LNCAP (cell line): ENCODE data around the gene NXPE2.

Source experiments
- CTCF ChIP-seq: fragments of 450-650 bp; IDR thresholded peaks from 2 replicates; pipeline ENCODE4 v1.5.1; 2017; ENCODE audit warnings: mild to moderate bottlenecking

The NXPE2 gene

GRCh38 chr11:114719562-114719961 lies 41.2 kb downstream of the NXPE2 start:
- TF ChIP-seq CTCF: no peak

- no peak for TF ChIP-seq CTCF
Observed at GRCh38 chr11:114724916-114725524, 46.7 kb downstream of the NXPE2 start.

- TF ChIP-seq CTCF: no peak
Observed at GRCh38 chr11:114725623-114726022, 47.3 kb downstream of the NXPE2 start.

GRCh38 chr11:114736806-114737205 lies 58.5 kb downstream of the NXPE2 start:
- TF ChIP-seq CTCF: no peak

GRCh38 chr11:114738954-114739353 lies 60.6 kb downstream of the NXPE2 start:
- peak; percentile 92 for TF ChIP-seq CTCF

- TF ChIP-seq CTCF: no peak
Observed at GRCh38 chr11:114745150-114745671, 66.9 kb downstream of the NXPE2 start.

GRCh38 chr11:114746013-114746412 lies 67.7 kb downstream of the NXPE2 start:
- no peak for TF ChIP-seq CTCF
